ENCODE data around the gene IGSF8. TPM values are rescaled to one million over a fixed set of nuclear protein-coding genes. Genes with fewer than 3 reads are reported as not detected.
"Not testable (repeated sequence)": the region's sequence is repeated elsewhere in the genome, so short reads cannot be mapped to it uniquely, and the experiment has no call there.

The IGSF8 gene
- polyA plus RNA-seq, 10 donors: 13.6 to 22.9 (median 18.2) TPM

GRCh38 chr1:160070243-160071163, 27.9 kb downstream of the IGSF8 start:
- peak; percentile 54 to 92 (median 81) for DNase-seq

GRCh38 chr1:160069460-160070231, 28.8 kb downstream of the IGSF8 start, which contains the start of gene KCNJ10:
TSS of gene KCNJ10 (minus strand) at chr1:160070160. CDS start at chr1:160042532, 27,628 bp downstream.
- no peak for DNase-seq

- DNase-seq: no peak
Measured at GRCh38 chr1:160068225-160068624, 30.2 kb downstream of the IGSF8 start.

- DNase-seq: peak in 2 of 3 donors; percentile 15 to 58
Measured at GRCh38 chr1:160066829-160067745, 31.3 kb downstream of the IGSF8 start.

GRCh38 chr1:160064746-160065145, 33.7 kb downstream of the IGSF8 start:
- DNase-seq: no peak

GRCh38 chr1:160064164-160064563, 34.3 kb downstream of the IGSF8 start:
- DNase-seq: no peak

- no peak for DNase-seq
Measured at GRCh38 chr1:160063176-160063575, 35.2 kb downstream of the IGSF8 start.

GRCh38 chr1:160062230-160062532, 36.2 kb downstream of the IGSF8 start:
- no peak for DNase-seq

- no peak for DNase-seq
Measured at GRCh38 chr1:160061369-160062229, 36.8 kb downstream of the IGSF8 start.

GRCh38 chr1:160058087-160058486, 40.3 kb downstream of the IGSF8 start:
- DNase-seq: no peak

- no peak for DNase-seq
Measured at GRCh38 chr1:160056648-160057169, 41.7 kb downstream of the IGSF8 start.

- DNase-seq: no peak
Measured at GRCh38 chr1:160053548-160054365, 44.7 kb downstream of the IGSF8 start.

GRCh38 chr1:160052936-160053335, 45.5 kb downstream of the IGSF8 start:
- DNase-seq: no peak

- DNase-seq: no peak
Measured at GRCh38 chr1:160050619-160051018, 47.8 kb downstream of the IGSF8 start.

- not testable (repeated sequence) for DNase-seq
Measured at GRCh38 chr1:160050182-160050581, 48.2 kb downstream of the IGSF8 start.

GRCh38 chr1:160049101-160049500, 49.3 kb downstream of the IGSF8 start:
- DNase-seq: no peak

GRCh38 chr1:160048335-160048734, 50.1 kb downstream of the IGSF8 start:
- DNase-seq: no peak

GRCh38 chr1:160047111-160047991, 51.1 kb downstream of the IGSF8 start:
- DNase-seq: no peak
